ENCODE results near the gene BANK1. TPM values are rescaled to one million over a fixed set of nuclear protein-coding genes. Genes with fewer than 3 reads are reported as not detected.

The BANK1 gene
- total and polyA plus RNA-seq, 2 experiments from 2014 or later = not detected

GRCh38 chr4:101787701-101788316 is 2.7 kb upstream of the BANK1 start:
- H3K79me2 ChIP-seq (ENCODE audit: insufficient read depth) = no peaks in the 10 kb centered on the region
- no peak overlapping the region for H2AFZ ChIP-seq
- no peaks in the 10 kb centered on the region for H3F3A ChIP-seq (ENCODE audit: insufficient read depth)
- no peaks in the 10 kb centered on the region for H3K36me3 ChIP-seq (ENCODE audit: low read depth)
- no peaks in the 10 kb centered on the region for H4K20me1 ChIP-seq (ENCODE audit: insufficient read depth)
- 77 to 80% methylated on average over 4 of the region's 4 CpGs for WGBS, 2 experiments (ENCODE audit: low coverage in 1 of 2, low lambda C conversion rate in 2 of 2, missing lambda C conversion rate in 2 of 2)
- no peak overlapping the region for H3K4me2 ChIP-seq (ENCODE audit: unreplicated experiment)
- no peak overlapping the region for H3K27ac ChIP-seq
- no peak overlapping the region for H3K9ac ChIP-seq
- no peaks in the 10 kb centered on the region for H3K9me3 ChIP-seq (ENCODE audit: low read depth)
- H3K27me3 ChIP-seq (replicated peaks; ENCODE audit: insufficient read depth) = peaks cover 7% of the 10 kb centered on the region; the same call in 1 of the 2 replicates
- in situ Hi-C loops (cut with MboI) = no loop called here
- no peaks in the 10 kb centered on the region for H3K4me1 ChIP-seq (ENCODE audit: insufficient read depth)
- no peaks in the 10 kb centered on the region for H3K9me2 ChIP-seq (ENCODE audit: insufficient read depth)
- TF ChIP-seq EZH2phosphoT487 (IDR thresholded peaks at IDR 0.05; ENCODE audit: insufficient read depth, low read depth) (no peak), EZH2 (IDR thresholded peaks at IDR 0.05; ENCODE audit: insufficient read depth, poor library complexity, severe bottlenecking) (no peak)
- no peak overlapping the region for H3K4me3 ChIP-seq
- DNase-seq = no peak

DNA sequence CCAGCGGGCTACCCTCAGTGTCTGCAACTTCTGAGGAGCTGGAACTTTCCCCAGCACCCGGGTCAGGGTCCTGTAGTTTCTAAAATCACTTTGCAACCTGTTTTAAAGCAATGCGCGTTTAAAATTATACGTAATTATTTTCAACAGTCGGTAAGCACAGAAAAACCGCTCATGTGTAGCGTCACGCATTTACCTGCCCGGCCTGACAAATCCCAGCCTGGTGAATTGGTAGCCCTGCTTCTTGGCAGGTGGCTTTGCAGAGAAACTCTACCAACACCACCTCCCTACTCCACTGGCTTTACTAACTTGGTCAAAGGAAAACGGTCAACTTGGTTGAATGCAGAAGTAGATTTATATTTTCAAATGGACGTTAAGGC is 640 bp downstream of the BANK1 start:
- DNase-seq = no peak

GRCh38 chr4:101792056-101792590 is 1.6 kb downstream of the BANK1 start:
- Histone ChIP-seq H3K9ac (no peak overlapping the region), H3K27me3 (replicated peaks; ENCODE audit: insufficient read depth) (peaks cover 7% of the 10 kb centered on the region; the same call in 1 of the 2 replicates), H3K9me2 (ENCODE audit: insufficient read depth) (no peaks in the 10 kb centered on the region), H3K9me3 (ENCODE audit: low read depth) (no peaks in the 10 kb centered on the region), H3K27ac (no peak overlapping the region), H3K4me2 (ENCODE audit: unreplicated experiment) (no peak overlapping the region), H3F3A (ENCODE audit: insufficient read depth) (no peaks in the 10 kb centered on the region), H3K4me3 (no peak overlapping the region), H3K36me3 (ENCODE audit: low read depth) (no peaks in the 10 kb centered on the region), H4K20me1 (ENCODE audit: insufficient read depth) (no peaks in the 10 kb centered on the region), H3K4me1 (ENCODE audit: insufficient read depth) (no peaks in the 10 kb centered on the region), H2AFZ (no peak overlapping the region), H3K79me2 (ENCODE audit: insufficient read depth) (no peaks in the 10 kb centered on the region)
- TF ChIP-seq EZH2phosphoT487 (IDR thresholded peaks at IDR 0.05; ENCODE audit: insufficient read depth, low read depth) (no peak), EZH2 (IDR thresholded peaks at IDR 0.05; ENCODE audit: insufficient read depth, poor library complexity, severe bottlenecking) (no peak)
- DNase-seq = no peak
- in situ Hi-C loops (cut with MboI) = no loop called here
- WGBS, 2 experiments (ENCODE audit: low coverage in 1 of 2, low lambda C conversion rate in 2 of 2, missing lambda C conversion rate in 2 of 2) = 66 to 68% methylated on average over 4 of the region's 4 CpGs

More for the DNA sequence above, 640 bp downstream of the BANK1 start:
- TF ChIP-seq EZH2 (IDR thresholded peaks at IDR 0.05; ENCODE audit: insufficient read depth, poor library complexity, severe bottlenecking) (no peak), EZH2phosphoT487 (IDR thresholded peaks at IDR 0.05; ENCODE audit: insufficient read depth, low read depth) (no peak)
- no peak overlapping the region for H3K4me3 ChIP-seq
- in situ Hi-C loops (cut with MboI) = no loop called here
- H3K27me3 ChIP-seq (replicated peaks; ENCODE audit: insufficient read depth) = peaks cover 7% of the 10 kb centered on the region; the same call in 1 of the 2 replicates
- H4K20me1 ChIP-seq (ENCODE audit: insufficient read depth) = no peaks in the 10 kb centered on the region
- no peaks in the 10 kb centered on the region for H3K9me3 ChIP-seq (ENCODE audit: low read depth)
- H3K36me3 ChIP-seq (ENCODE audit: low read depth) = no peaks in the 10 kb centered on the region
- no peak overlapping the region for H3K4me2 ChIP-seq (ENCODE audit: unreplicated experiment)
- peak overlapping the region; percentile 61; the same call in 1 of the 2 replicates for H2AFZ ChIP-seq
- 69 to 70% methylated on average over 12 of the region's 12 CpGs for WGBS, 2 experiments (ENCODE audit: low coverage in 1 of 2, low lambda C conversion rate in 2 of 2, missing lambda C conversion rate in 2 of 2)
- no peaks in the 10 kb centered on the region for H3F3A ChIP-seq (ENCODE audit: insufficient read depth)
- H3K79me2 ChIP-seq (ENCODE audit: insufficient read depth) = no peaks in the 10 kb centered on the region
- H3K9ac ChIP-seq = no peak overlapping the region
- H3K4me1 ChIP-seq (ENCODE audit: insufficient read depth) = no peaks in the 10 kb centered on the region
- H3K27ac ChIP-seq = no peak overlapping the region
- H3K9me2 ChIP-seq (ENCODE audit: insufficient read depth) = no peaks in the 10 kb centered on the region

GRCh38 chr4:101793397-101793796 is 2.9 kb downstream of the BANK1 start:
- Histone ChIP-seq H3K27ac (no peak overlapping the region), H2AFZ (no peak overlapping the region), H3K4me3 (no peak overlapping the region), H3K79me2 (ENCODE audit: insufficient read depth) (no peaks in the 10 kb centered on the region), H3K4me2 (ENCODE audit: unreplicated experiment) (no peak overlapping the region), H3F3A (ENCODE audit: insufficient read depth) (no peaks in the 10 kb centered on the region), H3K9me2 (ENCODE audit: insufficient read depth) (no peaks in the 10 kb centered on the region), H3K36me3 (ENCODE audit: low read depth) (no peaks in the 10 kb centered on the region), H3K27me3 (replicated peaks; ENCODE audit: insufficient read depth) (peaks cover 7% of the 10 kb centered on the region; the same call in 1 of the 2 replicates), H3K9me3 (ENCODE audit: low read depth) (no peaks in the 10 kb centered on the region), H3K9ac (no peak overlapping the region), H4K20me1 (ENCODE audit: insufficient read depth) (no peaks in the 10 kb centered on the region), H3K4me1 (ENCODE audit: insufficient read depth) (no peaks in the 10 kb centered on the region)
- TF ChIP-seq EZH2phosphoT487 (IDR thresholded peaks at IDR 0.05; ENCODE audit: insufficient read depth, low read depth) (no peak), EZH2 (IDR thresholded peaks at IDR 0.05; ENCODE audit: insufficient read depth, poor library complexity, severe bottlenecking) (no peak)
- DNase-seq = no peak
- in situ Hi-C loops (cut with MboI) = no loop called here

All from GM23248 (cell line).